Neuronal stem cell (in vitro differentiated cells): Measurements from ENCODE around the gene FCRL6.

ENCODE experiments used
- DNase-seq: peaks from one replicate; pipeline ENCODE4 v3.0.0-alpha.2; 2013; ENCODE audit warnings: low spot score
- H2AFZ ChIP-seq: one replicate; pipeline ENCODE4 v1.6.1; 2013; ENCODE audit warnings: mild to moderate bottlenecking, low read length, inconsistent platforms
- H2AK5ac ChIP-seq: 2 replicates; pipeline ENCODE4 v1.6.1; 2013; ENCODE audit warnings: low read depth, mild to moderate bottlenecking, inconsistent platforms, low read length, moderate library complexity, mixed read lengths
- H2BK120ac ChIP-seq: 2 replicates; pipeline ENCODE4 v1.6.1; 2013; ENCODE audit warnings: low read depth, mild to moderate bottlenecking, inconsistent platforms, low read length, moderate library complexity, mixed read lengths
- H2BK12ac ChIP-seq: one replicate; pipeline ENCODE4 v1.6.1; 2013; ENCODE audit warnings: low read length, inconsistent platforms
- H2BK15ac ChIP-seq: 2 replicates; pipeline ENCODE4 v1.6.1; 2013; ENCODE audit warnings: mild to moderate bottlenecking, low read length, inconsistent platforms, mixed read lengths
- H2BK5ac ChIP-seq: one replicate; pipeline ENCODE4 v1.6.1; 2013; ENCODE audit warnings: inconsistent platforms, mild to moderate bottlenecking, low read length, moderate library complexity
- H3K14ac ChIP-seq: one replicate; pipeline ENCODE4 v1.6.1; 2013; ENCODE audit warnings: low read length, inconsistent platforms
- H3K18ac ChIP-seq: 2 replicates; pipeline ENCODE4 v1.6.1; 2013; ENCODE audit warnings: low read length, inconsistent platforms
- H3K23ac ChIP-seq: 2 replicates; pipeline ENCODE4 v1.6.1; 2013; ENCODE audit warnings: low read depth, mild to moderate bottlenecking, mixed read lengths, low read length, inconsistent platforms; ENCODE audit not compliant: poor library complexity
- H3K27ac ChIP-seq: replicated peaks from 3 replicates; pipeline ENCODE4 v1.5.1; 2013; ENCODE audit warnings: low read length, inconsistent platforms
- H3K27me3 ChIP-seq, 3 experiments: 2 replicates each; pipeline ENCODE4 v1.6.1; 2013; ENCODE audit warnings: low read length in 3 of 3, mild to moderate bottlenecking in 2 of 3, inconsistent platforms in 1 of 3, low read depth in 1 of 3, mixed read lengths in 1 of 3, moderate library complexity in 1 of 3; ENCODE audit not compliant: control insufficient read depth in 3 of 3, insufficient read depth in 3 of 3
- H3K36me3 ChIP-seq, 2 donors: replicated peaks in 1 of 2; 2 replicates each; pipeline ENCODE4 v1.6.1; 2013; ENCODE audit warnings: low read length in 2 of 2; ENCODE audit not compliant: control insufficient read depth in 2 of 2, insufficient read depth in 2 of 2
- H3K4ac ChIP-seq: 2 replicates; pipeline ENCODE4 v1.6.1; 2013; ENCODE audit warnings: inconsistent platforms, mild to moderate bottlenecking, low read length, moderate library complexity
- H3K4me1 ChIP-seq, 2 donors: 1 replicate in 1 of 2; 2 replicates in 1 of 2; pipeline ENCODE4 v1.6.1; 2013; ENCODE audit warnings: low read length in 2 of 2, low read depth in 1 of 2; ENCODE audit not compliant: control insufficient read depth in 2 of 2, insufficient read depth in 1 of 2
- H3K4me2 ChIP-seq: one replicate; pipeline ENCODE4 v1.6.1; 2013; ENCODE audit warnings: mild to moderate bottlenecking, low read length, inconsistent platforms; ENCODE audit not compliant: insufficient read depth, poor library complexity, severe bottlenecking
- H3K4me3 ChIP-seq, 2 donors: 2 replicates each; pipeline ENCODE4 v1.5.1; 2013; ENCODE audit warnings: low read length in 2 of 2, mild to moderate bottlenecking in 2 of 2, inconsistent platforms in 1 of 2, moderate library complexity in 1 of 2
- H3K79me1 ChIP-seq: one replicate; pipeline ENCODE4 v1.6.1; 2013; ENCODE audit warnings: low read depth, mild to moderate bottlenecking, inconsistent platforms, low read length, moderate library complexity
- H3K9ac ChIP-seq: one replicate; pipeline ENCODE4 v1.6.1; 2013; ENCODE audit warnings: mild to moderate bottlenecking, low read depth, low read length, inconsistent platforms; ENCODE audit not compliant: poor library complexity
- H3K9me3 ChIP-seq, 2 donors: replicated peaks in 1 of 2; 2 replicates each; pipeline versions ENCODE3 to v1.6.1; 2013; ENCODE audit warnings: low read length in 2 of 2, mild to moderate bottlenecking in 2 of 2, inconsistent platforms in 1 of 2, low read depth in 1 of 2, mixed read lengths in 1 of 2, moderate library complexity in 1 of 2; ENCODE audit not compliant: control insufficient read depth in 2 of 2, insufficient read depth in 1 of 2
- H4K8ac ChIP-seq: one replicate; pipeline ENCODE4 v1.6.1; 2013; ENCODE audit warnings: low read depth, mild to moderate bottlenecking, inconsistent platforms, low read length, moderate library complexity
- H4K91ac ChIP-seq: one replicate; pipeline ENCODE4 v1.6.1; 2013; ENCODE audit warnings: low read length, low read depth, mild to moderate bottlenecking, inconsistent platforms; ENCODE audit not compliant: poor library complexity
- WGBS, 2 donors: extraction: QIAGEN DNeasy Blood & Tissue Kit; methylation state at CpG; one replicate each; pipeline ENCODE4 v1.1.7; 2013; ENCODE audit warnings: missing lambda C conversion rate in 2 of 2, mixed read lengths in 1 of 2; ENCODE audit not compliant: insufficient read length in 2 of 2, insufficient replicate concordance in 1 of 2; ENCODE audit errors: extremely low coverage in 2 of 2; 5-methylcytosine and 5-hydroxymethylcytosine counted together

The FCRL6 gene

DNA sequence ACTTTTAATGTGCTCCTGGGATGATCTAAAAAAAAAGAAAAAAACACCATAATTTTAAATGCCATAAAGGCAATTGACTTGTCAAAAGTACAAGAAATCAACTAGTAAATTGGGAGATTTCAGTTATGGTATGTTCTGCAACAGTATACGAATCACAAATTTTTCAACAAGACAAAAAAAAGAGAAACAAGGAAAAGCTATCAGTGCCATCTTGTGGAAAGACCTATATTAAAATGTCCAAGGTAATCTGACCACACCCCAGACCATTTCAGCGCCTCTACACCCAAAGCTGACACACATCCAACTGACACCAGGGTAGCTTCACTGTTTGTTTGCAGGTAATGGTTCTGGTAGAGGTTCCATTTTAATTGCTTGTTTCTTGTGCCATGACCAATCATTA is 26.4 kb upstream of the FCRL6 start:
- Histone ChIP-seq H4K8ac (no peak overlapping the region), H2BK12ac (no peak overlapping the region), H3K4me1 (no peaks in the 10 kb centered on the region), H3K27ac (no peak overlapping the region), H3K14ac (no peak overlapping the region), H3K4me3 (no peak overlapping the region), H2BK120ac (no peak overlapping the region), H4K91ac (no peak overlapping the region), H3K18ac (no peak overlapping the region), H2BK15ac (no peak overlapping the region), H3K79me1 (no peaks in the 10 kb centered on the region), H3K4me2 (no peak overlapping the region), H3K9me3 (no peaks in the 10 kb centered on the region), H3K4ac (no peak overlapping the region), H2BK5ac (no peak overlapping the region), H3K36me3 (no peaks in the 10 kb centered on the region), H3K23ac (no peak overlapping the region), H3K9ac (no peak overlapping the region), H2AK5ac (no peak overlapping the region), H3K27me3 (no peaks in the 10 kb centered on the region), H2AFZ (no peak overlapping the region)
- WGBS, 2 donors, result no CpG with 5 or more reads among the region's 2 CpGs
- no peak for DNase-seq

GRCh38 chr1:159778266-159778665 is 23.9 kb upstream of the FCRL6 start:
- Histone ChIP-seq H2AFZ (no peak overlapping the region), H3K18ac (no peak overlapping the region), H3K27me3 (peaks cover 0 to 3% (median 0%) of the 10 kb centered on the region in 3 experiments), H3K27ac (no peak overlapping the region), H2BK5ac (no peak overlapping the region), H3K4me2 (no peak overlapping the region), H3K9ac (no peak overlapping the region), H3K4ac (no peak overlapping the region), H3K4me1 (no peaks in the 10 kb centered on the region), H2BK15ac (no peak overlapping the region), H3K4me3 (no peak overlapping the region), H2AK5ac (no peak overlapping the region), H3K36me3 (no peaks in the 10 kb centered on the region), H2BK120ac (no peak overlapping the region), H3K23ac (no peak overlapping the region), H3K14ac (no peak overlapping the region), H4K91ac (no peak overlapping the region), H2BK12ac (no peak overlapping the region), H4K8ac (no peak overlapping the region), H3K79me1 (no peaks in the 10 kb centered on the region), H3K9me3 (peaks cover 0 to 2% of the 10 kb centered on the region in 2 donors)
- no peak for DNase-seq
- WGBS, 2 donors, result no CpG with 5 or more reads among the region's 4 CpGs

GRCh38 chr1:159779403-159779851 is 22.7 kb upstream of the FCRL6 start:
- H3K14ac ChIP-seq, result no peak overlapping the region
- no CpG with 5 or more reads among the region's 2 CpGs for WGBS, 2 donors
- H3K9ac ChIP-seq, result no peak overlapping the region
- H2BK12ac ChIP-seq, result no peak overlapping the region
- H3K18ac ChIP-seq, result no peak overlapping the region
- DNase-seq, result no peak
- H4K91ac ChIP-seq, result no peak overlapping the region
- H3K79me1 ChIP-seq, result no peaks in the 10 kb centered on the region
- H3K4me1 ChIP-seq, result peaks cover 0 to 1% of the 10 kb centered on the region in 2 donors
- H3K36me3 ChIP-seq, result no peaks in the 10 kb centered on the region
- no peak overlapping the region for H2AK5ac ChIP-seq
- no peak overlapping the region for H3K4ac ChIP-seq
- no peak overlapping the region for H3K4me2 ChIP-seq
- no peak overlapping the region for H3K27ac ChIP-seq
- H3K4me3 ChIP-seq, result no peak overlapping the region
- H4K8ac ChIP-seq, result no peak overlapping the region
- no peak overlapping the region for H2BK5ac ChIP-seq
- no peak overlapping the region for H2AFZ ChIP-seq
- H2BK120ac ChIP-seq, result no peak overlapping the region
- H2BK15ac ChIP-seq, result no peak overlapping the region
- no peak overlapping the region for H3K23ac ChIP-seq
- peaks cover 0 to 2% of the 10 kb centered on the region in 2 donors for H3K9me3 ChIP-seq
- H3K27me3 ChIP-seq, result peaks cover 0 to 7% (median 0%) of the 10 kb centered on the region in 3 experiments

- no CpG with 5 or more reads among the region's 88 CpGs for WGBS, 2 donors
- peak within 1 kb of the TSS; percentile 93 for H3K4me2 ChIP-seq
These were observed 21.3 kb upstream of the FCRL6 start, which contains the start of gene DUSP23 for GRCh38 chr1:159780583-159781582. Gene DUSP23 (plus strand): TSS chr1:159780962. CDS start chr1:159781101, 139 bp downstream.

More at GRCh38 chr1:159780583-159781582, 21.3 kb upstream of the FCRL6 start, which contains the start of gene DUSP23:
- DNase-seq, result peak; percentile 95
- Histone ChIP-seq H2BK15ac (no peak within 1 kb of the TSS), H4K91ac (no peak within 1 kb of the TSS), H2AK5ac (no peak within 1 kb of the TSS), H3K4me3 (peak within 1 kb of the TSS; percentile 24 to 89), H3K4me1 (peaks cover 0 to 1% of the 10 kb centered on the region in 2 donors), H2BK12ac (no peak within 1 kb of the TSS), H3K23ac (peak within 1 kb of the TSS; percentile 87), H3K4ac (no peak within 1 kb of the TSS), H3K14ac (no peak within 1 kb of the TSS), H3K36me3 (no peaks in the 10 kb centered on the region), H2BK120ac (peak within 1 kb of the TSS; percentile 49), H2AFZ (peak within 1 kb of the TSS; percentile 81), H2BK5ac (no peak within 1 kb of the TSS), H4K8ac (no peak within 1 kb of the TSS), H3K27ac (no peak within 1 kb of the TSS), H3K9me3 (peaks cover 0 to 2% of the 10 kb centered on the region in 2 donors), H3K9ac (peak within 1 kb of the TSS; percentile 79), H3K18ac (peak within 1 kb of the TSS; percentile 89), H3K79me1 (no peaks in the 10 kb centered on the region), H3K27me3 (peaks cover 0 to 9% (median 0%) of the 10 kb centered on the region in 3 experiments)
